ENCODE results near the gene TMEFF1.
A peak's percentile ranks its signal among the peaks of the same experiment; 100 is the strongest.

The TMEFF1 gene

DNA sequence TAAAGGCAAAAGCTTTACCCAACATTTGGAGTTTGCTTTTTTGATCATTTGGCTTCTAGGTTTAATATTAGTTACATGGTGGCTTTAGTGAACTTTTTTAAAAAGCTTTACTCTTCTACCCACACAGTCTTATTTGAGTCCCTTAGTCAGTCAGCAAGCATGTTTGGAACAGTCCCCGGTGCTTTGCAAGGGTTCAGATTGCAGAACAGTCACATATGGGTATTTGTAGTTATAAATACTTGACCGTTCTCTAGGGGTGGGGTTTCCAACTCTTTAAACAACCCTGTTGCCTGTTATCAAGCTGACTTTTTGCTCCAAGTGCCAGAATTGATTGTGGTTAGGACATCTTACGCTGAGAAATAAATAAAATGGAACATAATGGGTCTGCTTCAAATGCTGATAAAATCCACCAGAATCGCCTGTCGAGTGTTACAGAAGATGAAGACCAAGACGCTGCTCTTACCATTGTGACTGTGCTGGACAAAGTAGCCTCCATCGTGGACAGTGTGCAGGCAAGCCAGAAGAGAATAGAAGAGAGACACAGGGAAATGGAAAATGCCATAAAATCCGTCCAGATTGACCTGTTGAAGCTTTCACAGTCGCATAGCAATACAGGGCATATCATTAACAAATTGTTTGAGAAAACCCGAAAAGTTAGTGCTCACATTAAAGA, 105.0 kb downstream of the TMEFF1 start, which contains the start of gene CAVIN4:
TSS of gene CAVIN4 (plus strand) at position 304 of the 673 bp plus-strand sequence. CDS start at position 369, 65 bp downstream.
- no peak for DNase-seq

- DNase-seq: no peak
Observed at GRCh38 chr9:100578610-100579009, 105.7 kb downstream of the TMEFF1 start.

GRCh38 chr9:100579665-100580064, 106.7 kb downstream of the TMEFF1 start:
- no peak for DNase-seq

DNA sequence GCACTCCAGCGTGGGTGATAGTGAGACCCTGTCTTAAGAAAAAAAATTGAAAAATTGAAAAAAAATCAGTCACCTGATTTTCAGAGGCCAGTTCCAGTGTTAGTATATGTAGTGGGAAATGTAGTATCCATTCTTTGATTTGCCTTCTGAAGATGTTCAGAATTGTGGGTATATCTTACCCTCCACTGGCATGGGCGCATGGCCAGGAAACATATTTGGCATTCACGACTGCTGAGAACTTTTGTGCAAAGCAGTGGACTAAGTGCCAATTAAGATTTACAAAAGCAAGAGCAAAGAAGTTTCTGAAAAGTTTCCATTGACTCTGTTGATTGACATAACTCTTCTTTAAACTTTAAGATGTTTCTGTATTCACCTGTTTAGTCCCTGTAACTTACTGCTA, 107.3 kb downstream of the TMEFF1 start:
- DNase-seq: no peak

GRCh38 chr9:100581081-100581480, 108.1 kb downstream of the TMEFF1 start:
- DNase-seq: no peak

DNA sequence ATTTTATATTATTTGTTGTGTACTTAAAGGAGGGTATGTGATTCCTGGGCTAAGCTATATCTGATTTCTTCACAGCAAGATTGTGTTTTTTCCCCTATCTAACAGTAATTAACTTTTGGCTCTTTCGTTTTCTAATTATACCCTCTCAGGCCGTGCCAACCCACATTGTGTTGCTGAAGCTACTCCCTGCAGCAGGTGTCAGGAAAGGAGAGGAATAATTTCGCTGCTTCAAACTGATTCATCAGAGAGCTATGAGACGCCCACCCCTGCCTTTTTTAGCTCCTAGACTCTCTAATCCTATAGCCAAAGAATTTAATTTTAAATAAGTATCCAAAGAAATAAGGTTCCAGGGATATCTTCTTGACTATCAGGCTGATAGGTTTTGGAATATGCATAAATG, 108.7 kb downstream of the TMEFF1 start:
- no peak for DNase-seq

DNA sequence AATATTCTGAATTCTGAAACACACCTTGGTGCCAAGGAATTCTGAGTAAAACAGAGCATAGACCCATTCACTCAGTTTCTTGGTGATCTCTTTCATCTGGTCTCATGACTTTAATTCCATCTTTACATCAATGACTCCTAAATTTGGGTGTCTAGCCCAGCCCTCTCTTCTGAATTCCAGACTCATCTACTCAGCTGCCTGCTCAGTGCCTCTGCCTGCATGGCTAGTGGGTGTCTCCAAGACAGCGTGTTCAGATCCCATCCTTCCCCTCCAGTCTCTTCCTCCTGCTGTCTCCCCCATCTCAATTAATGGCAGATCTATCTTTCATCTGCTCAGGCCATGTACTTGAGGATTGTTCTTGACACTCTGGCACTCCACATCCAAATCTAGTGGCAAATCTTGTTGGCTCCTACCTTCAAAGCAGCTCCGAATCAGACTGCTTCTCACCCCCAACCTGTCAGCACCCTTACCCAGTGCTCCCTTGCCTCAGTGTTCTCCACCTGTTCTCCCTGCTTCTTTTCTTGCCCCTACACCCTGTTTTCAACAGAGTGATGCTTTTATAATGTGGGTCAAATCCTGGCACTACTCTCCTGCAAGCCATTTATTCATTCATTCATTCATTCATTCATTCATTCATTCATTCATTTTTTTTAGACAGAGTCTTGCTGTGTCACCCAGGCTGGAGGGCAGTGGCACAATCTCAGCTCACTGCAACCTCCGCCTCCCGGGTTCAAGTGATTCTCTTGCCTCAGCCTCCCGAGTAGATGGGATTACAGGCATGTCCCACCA, 110.3 kb downstream of the TMEFF1 start:
- no peak for DNase-seq

GRCh38 chr9:100584951-100585350, 112.0 kb downstream of the TMEFF1 start:
- DNase-seq: no peak

DNA sequence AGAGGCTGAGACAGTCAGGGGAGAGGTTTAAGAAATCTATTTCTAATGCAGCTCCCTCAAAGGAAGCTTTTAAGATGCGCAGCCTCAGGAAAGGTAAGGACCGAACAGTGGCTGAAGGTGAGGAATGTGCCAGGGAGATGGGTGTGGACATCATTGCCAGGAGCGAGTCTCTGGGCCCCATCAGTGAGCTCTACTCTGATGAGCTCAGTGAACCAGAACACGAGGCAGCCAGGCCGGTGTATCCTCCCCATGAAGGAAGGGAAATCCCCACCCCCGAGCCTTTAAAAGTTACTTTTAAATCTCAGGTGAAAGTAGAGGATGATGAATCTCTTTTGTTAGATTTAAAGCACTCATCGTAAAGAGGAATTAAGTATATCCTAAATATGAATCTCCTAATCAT, 113.1 kb downstream of the TMEFF1 start:
- no peak for DNase-seq

GRCh38 chr9:100587375-100587774, 114.4 kb downstream of the TMEFF1 start:
- no peak for DNase-seq

DNA sequence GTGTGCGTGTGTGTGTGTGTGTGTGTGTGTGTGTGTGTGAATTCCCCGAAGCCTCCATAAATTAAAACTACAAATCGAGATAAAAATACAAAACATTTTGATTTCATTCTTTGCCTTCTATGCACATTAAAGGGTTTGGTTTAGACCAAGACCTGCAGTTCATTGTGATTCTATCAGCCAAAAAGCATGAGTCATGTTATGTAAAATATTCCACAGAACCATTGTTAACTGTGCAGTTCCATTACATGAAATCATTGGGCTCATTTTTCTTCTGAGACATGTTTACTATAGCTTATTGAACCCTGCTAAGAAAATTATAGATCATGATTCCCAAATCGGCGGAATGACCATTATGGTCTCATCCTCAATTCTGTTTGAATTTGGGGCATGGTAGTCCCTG, 116.6 kb downstream of the TMEFF1 start:
- no peak for DNase-seq

- no peak for DNase-seq
Observed at GRCh38 chr9:100590481-100590880, 117.5 kb downstream of the TMEFF1 start.

- DNase-seq: no peak
Observed at GRCh38 chr9:100591139-100591538, 118.2 kb downstream of the TMEFF1 start.

DNA sequence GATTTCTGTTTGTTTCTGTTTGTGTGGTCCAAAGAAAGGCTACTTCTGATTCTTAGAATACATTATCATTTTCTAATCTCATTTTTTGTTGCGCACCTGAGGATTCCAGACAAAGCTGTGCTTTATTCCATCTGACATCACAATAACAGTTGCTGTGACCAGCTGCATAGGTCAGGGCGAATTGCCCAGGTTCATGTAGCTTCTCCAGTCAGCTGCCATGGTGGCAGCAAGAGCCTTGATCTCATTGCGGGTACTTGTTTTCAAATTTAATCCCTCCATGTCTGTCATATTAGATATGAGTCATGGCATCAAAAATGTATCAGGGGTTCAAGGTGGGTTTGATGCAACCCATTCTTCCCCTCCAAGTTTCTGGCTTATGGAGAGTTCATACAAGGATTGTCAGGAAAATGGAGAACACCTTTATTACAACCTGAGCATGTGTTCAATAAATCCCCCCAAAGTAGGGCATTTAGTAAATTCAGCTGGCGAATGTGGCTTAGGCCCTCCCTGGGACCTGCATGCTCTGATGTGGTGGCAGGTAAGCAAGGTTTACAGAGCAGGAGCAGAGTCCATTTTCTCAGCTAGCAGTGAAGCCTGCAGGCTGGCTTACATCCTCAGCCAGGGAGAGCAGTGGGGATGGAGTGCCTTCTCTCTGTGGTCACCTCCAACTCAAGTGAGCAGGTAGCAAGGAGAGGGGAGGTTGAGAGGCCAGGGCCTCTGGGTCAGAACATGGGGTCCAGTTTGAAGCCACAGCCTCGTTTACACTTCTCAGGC, 118.9 kb downstream of the TMEFF1 start:
- no peak for DNase-seq

DNA sequence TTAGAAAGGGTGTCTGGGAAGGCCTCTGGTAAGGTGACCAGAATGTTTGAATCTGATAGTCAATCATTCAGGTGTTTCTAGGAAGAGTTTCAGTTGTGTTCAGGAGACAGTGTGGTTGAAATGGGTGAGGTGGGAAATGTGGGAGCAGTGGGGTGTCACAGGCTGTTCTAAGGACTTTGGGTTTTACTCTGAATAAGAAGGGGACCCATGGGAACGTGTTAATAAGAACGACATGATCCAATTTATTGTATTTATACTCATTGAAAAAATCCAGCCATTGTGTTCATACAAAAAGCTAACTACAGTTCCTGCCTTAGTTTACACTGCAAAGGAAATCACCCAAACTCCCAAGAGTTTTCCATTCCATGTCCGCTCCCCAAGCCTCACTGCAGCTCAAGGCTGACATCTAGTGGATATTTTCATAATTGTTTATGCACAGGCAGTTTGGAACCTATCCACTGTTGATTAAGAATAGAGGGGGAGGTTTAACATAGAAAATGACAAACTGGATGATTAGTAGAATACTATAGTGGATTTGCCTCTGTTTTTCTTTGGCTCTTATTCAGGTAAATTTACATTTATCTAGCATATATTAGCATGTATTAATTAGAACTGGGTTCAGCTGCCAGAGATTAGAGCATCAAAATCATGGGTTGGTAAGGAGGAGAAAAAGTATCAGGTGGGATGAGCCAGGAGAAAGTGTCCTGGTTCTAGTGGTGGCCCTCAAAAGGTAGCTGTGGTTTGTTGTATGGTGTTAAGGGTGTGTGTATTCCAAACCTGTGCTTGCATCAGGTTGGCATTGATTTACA, 122.6 kb downstream of the TMEFF1 start:
- peak in 2 of 6 experiments; percentile 20 to 54 for DNase-seq

DNA sequence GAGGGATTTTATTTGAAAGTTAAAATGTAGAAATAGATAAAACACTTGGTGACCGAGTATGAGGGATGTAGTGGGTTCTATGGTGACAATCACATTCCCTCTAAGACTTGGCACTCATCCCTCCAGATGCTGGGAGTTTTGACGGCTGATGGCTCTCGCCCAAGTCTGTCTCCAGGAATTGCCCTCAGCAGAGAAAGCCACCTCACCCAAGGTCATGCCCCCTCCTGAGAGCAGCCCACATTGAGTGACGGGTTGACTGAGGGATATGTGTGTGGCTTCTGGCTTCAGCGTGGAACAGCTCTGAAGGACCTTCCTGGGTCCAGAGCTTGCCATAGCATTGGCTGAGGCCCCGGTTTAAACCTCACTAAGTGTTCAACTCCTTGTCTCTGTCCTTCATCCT, 124.3 kb downstream of the TMEFF1 start:
- DNase-seq: no peak

GRCh38 chr9:100598641-100599145, 125.7 kb downstream of the TMEFF1 start:
- peak; percentile 68 to 83 (median 78) for DNase-seq

GRCh38 chr9:100600521-100601079, 127.7 kb downstream of the TMEFF1 start:
- no peak for DNase-seq

DNA sequence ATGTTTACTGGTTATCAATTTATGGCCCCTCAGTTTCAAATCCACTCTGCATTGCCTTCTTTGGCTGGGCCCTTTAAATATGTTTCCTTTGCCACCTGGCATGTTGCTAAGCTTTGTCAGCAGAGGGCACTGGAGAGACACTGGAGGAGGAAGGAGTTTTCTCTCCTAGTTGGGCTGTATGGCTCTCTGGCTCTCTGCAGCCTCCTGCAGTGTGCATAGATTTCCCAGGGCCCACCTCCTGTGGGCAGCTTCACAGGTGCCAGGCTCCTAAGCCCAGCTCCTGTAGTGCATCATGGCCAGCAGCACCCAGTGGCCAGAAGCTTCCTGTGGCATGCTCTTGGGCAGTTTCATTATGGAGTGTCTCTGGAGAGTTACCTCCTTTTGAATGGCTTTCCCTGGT, 128.3 kb downstream of the TMEFF1 start:
- DNase-seq: peak in 3 of 6 experiments; percentile 2 to 33 (median 24)

GRCh38 chr9:100602342-100602801, 129.4 kb downstream of the TMEFF1 start:
- DNase-seq: no peak

GRCh38 chr9:100605405-100605804, 132.5 kb downstream of the TMEFF1 start:
- DNase-seq: no peak

GRCh38 chr9:100619194-100619593, 146.2 kb downstream of the TMEFF1 start:
- no peak for DNase-seq
